Measurements from ENCODE around the gene TAS2R31. TPM values are rescaled to one million over a fixed set of nuclear protein-coding genes. Genes with fewer than 3 reads are reported as not detected.

The TAS2R31 gene
- total RNA-seq, 1 experiment from 2014 or later, result 1.7 TPM

- H3K4me1 Mint-ChIP-seq, result no peaks in the 10 kb centered on the region
- no CpG with 5 or more reads among the region's 1 CpG for WGBS (ENCODE audit: extremely low coverage, insufficient read length, low lambda C conversion rate)
These were observed 8.7 kb downstream of the TAS2R31 start, which contains the start of gene TAS2R19 for GRCh38 chr12:11022520-11022919. Gene TAS2R19 (minus strand): TSS chr12:11022620. CDS start chr12:11022571, 49 bp downstream.

More at GRCh38 chr12:11022520-11022919, 8.7 kb downstream of the TAS2R31 start, which contains the start of gene TAS2R19:
- Histone ChIP-seq H3T11ph (ENCODE audit: low read length) (no peak within 1 kb of the TSS), H3K79me2 (ENCODE audit: insufficient read depth, low read length) (no peaks in the 10 kb centered on the region), H3K9ac (ENCODE audit: extremely low read depth, insufficient read length, low read length) (no peak within 1 kb of the TSS), H2BK15ac (ENCODE audit: low read depth, low read length) (no peak within 1 kb of the TSS), H2AK5ac (ENCODE audit: insufficient read length, low read length) (no peak within 1 kb of the TSS), H3K23me2 (ENCODE audit: insufficient read length, low read depth, low read length, poor library complexity, severe bottlenecking) (no peaks in the 10 kb centered on the region), H3K9me3 (ENCODE audit: control insufficient read depth, low read depth, low read length) (no peaks in the 10 kb centered on the region), H3K27me3 (ENCODE audit: insufficient read depth, low read length) (no peaks in the 10 kb centered on the region), H4K5ac (ENCODE audit: insufficient read length, low read depth, low read length) (no peak within 1 kb of the TSS), H3K4ac (ENCODE audit: low read depth, low read length) (no peak within 1 kb of the TSS), H3K23ac (ENCODE audit: insufficient read length, low read depth, low read length) (no peak within 1 kb of the TSS), H3K14ac (ENCODE audit: insufficient read depth, low read length) (no peak within 1 kb of the TSS), H4K8ac (replicated peaks; ENCODE audit: insufficient read length, low read depth, low read length) (no peak within 1 kb of the TSS), H2BK120ac (ENCODE audit: low read depth, low read length, poor library complexity, severe bottlenecking) (no peak within 1 kb of the TSS), H3K4me1 (ENCODE audit: insufficient read depth, low read length) (no peaks in the 10 kb centered on the region), H3K4me2 (ENCODE audit: insufficient read depth, insufficient read length, low read length) (no peak within 1 kb of the TSS), H2BK20ac (ENCODE audit: low read depth, low read length, poor library complexity, severe bottlenecking) (no peak within 1 kb of the TSS), H4K91ac (ENCODE audit: insufficient read length, low read depth, low read length) (no peak within 1 kb of the TSS), H3K27ac (ENCODE audit: insufficient read length, low read depth, low read length) (no peak within 1 kb of the TSS), H2BK5ac (ENCODE audit: insufficient read length, low read length) (no peak within 1 kb of the TSS), H2BK12ac (ENCODE audit: insufficient read length, low read depth, low read length) (no peak within 1 kb of the TSS), H3K56ac (ENCODE audit: insufficient read length, low read depth, low read length) (no peak within 1 kb of the TSS), H3K18ac (ENCODE audit: insufficient read length, low read depth, low read length) (no peak within 1 kb of the TSS), H2AFZ (ENCODE audit: low read length) (no peak within 1 kb of the TSS), H3K79me1 (ENCODE audit: insufficient read depth, low read depth, low read length, poor library complexity, severe bottlenecking) (no peaks in the 10 kb centered on the region), H4K20me1 (ENCODE audit: control insufficient read depth, insufficient read depth, insufficient read length) (no peaks in the 10 kb centered on the region)
- DNase-seq, result no peak
- Mint-ChIP-seq H3K4me3 (no peak within 1 kb of the TSS), H3K27me3 (ENCODE audit: low read depth) (no peaks in the 10 kb centered on the region), H3K27ac (no peak within 1 kb of the TSS), H3K9me3 (peaks cover 0 to 4% of the 10 kb centered on the region in 2 experiments; a peak in 2 of 5 replicates), H3K36me3 (ENCODE audit: insufficient read depth in 1 of 3, low read depth in 3 of 3) (peaks cover 10 to 12% (median 10%) of the 10 kb centered on the region in 3 experiments)
- no peak for TF ChIP-seq CTCF (conservative IDR thresholded peaks at IDR 0.05)
